HG03378 (cell line): ENCODE results near the gene METTL16.
A peak's percentile ranks its signal among the peaks of the same experiment; 100 is the strongest.
"Not testable (repeated sequence)": the region's sequence is repeated elsewhere in the genome, so short reads cannot be mapped to it uniquely, and the experiment has no call there.

Source experiments
- ATAC-seq: cut with Tn5 transposase; IDR thresholded peaks from one replicate; pipeline ENCODE4 v1.9.1; 2021; ENCODE audit warnings: mild to moderate bottlenecking, moderate library complexity; ENCODE audit not compliant: unreplicated experiment

The METTL16 gene

GRCh38 chr17:2511462-2512369 lies at the start of gene METTL16:
METTL16 (minus strand) TSS chr17:2511888; CDS start chr17:2502331, 9,557 bp downstream.
- peak; percentile 88 for ATAC-seq

GRCh38 chr17:2560658-2561057 lies 49.0 kb upstream of the METTL16 start:
- no peak for ATAC-seq

- ATAC-seq = no peak
Observed at GRCh38 chr17:2551928-2552327, 40.2 kb upstream of the METTL16 start.

- ATAC-seq = no peak
Observed at GRCh38 chr17:2551493-2551892, 39.8 kb upstream of the METTL16 start.

GRCh38 chr17:2549392-2550211 lies 37.9 kb upstream of the METTL16 start:
- ATAC-seq = no peak

GRCh38 chr17:2548026-2548425 lies 36.3 kb upstream of the METTL16 start:
- not testable (repeated sequence) for ATAC-seq

- ATAC-seq = no peak
Observed at GRCh38 chr17:2547176-2547575, 35.5 kb upstream of the METTL16 start.

GRCh38 chr17:2545393-2545792 lies 33.7 kb upstream of the METTL16 start:
- ATAC-seq = no peak

GRCh38 chr17:2542456-2542855 lies 30.8 kb upstream of the METTL16 start:
- no peak for ATAC-seq

GRCh38 chr17:2542056-2542455 lies 30.4 kb upstream of the METTL16 start:
- ATAC-seq = no peak

GRCh38 chr17:2537579-2537978 lies 25.9 kb upstream of the METTL16 start:
- not testable (repeated sequence) for ATAC-seq

- no peak for ATAC-seq
Observed at GRCh38 chr17:2532146-2532720, 20.5 kb upstream of the METTL16 start.

GRCh38 chr17:2531243-2531954 lies 19.7 kb upstream of the METTL16 start:
- not testable (repeated sequence) for ATAC-seq

GRCh38 chr17:2521775-2522410 lies 10.2 kb upstream of the METTL16 start:
- ATAC-seq = not testable (repeated sequence)

- ATAC-seq = no peak
Observed at GRCh38 chr17:2521257-2521656, 9.6 kb upstream of the METTL16 start.

- no peak for ATAC-seq
Observed at GRCh38 chr17:2517539-2517938, 5.9 kb upstream of the METTL16 start.

GRCh38 chr17:2511138-2511461 lies 588 bp downstream of the METTL16 start:
- no peak for ATAC-seq

GRCh38 chr17:2510559-2510958 lies 1.1 kb downstream of the METTL16 start:
- no peak for ATAC-seq

GRCh38 chr17:2508035-2508434 lies 3.7 kb downstream of the METTL16 start:
- ATAC-seq = no peak

GRCh38 chr17:2507015-2507414 lies 4.7 kb downstream of the METTL16 start:
- not testable (repeated sequence) for ATAC-seq
